Measurements from ENCODE around the gene TP53.

The TP53 gene

DNA sequence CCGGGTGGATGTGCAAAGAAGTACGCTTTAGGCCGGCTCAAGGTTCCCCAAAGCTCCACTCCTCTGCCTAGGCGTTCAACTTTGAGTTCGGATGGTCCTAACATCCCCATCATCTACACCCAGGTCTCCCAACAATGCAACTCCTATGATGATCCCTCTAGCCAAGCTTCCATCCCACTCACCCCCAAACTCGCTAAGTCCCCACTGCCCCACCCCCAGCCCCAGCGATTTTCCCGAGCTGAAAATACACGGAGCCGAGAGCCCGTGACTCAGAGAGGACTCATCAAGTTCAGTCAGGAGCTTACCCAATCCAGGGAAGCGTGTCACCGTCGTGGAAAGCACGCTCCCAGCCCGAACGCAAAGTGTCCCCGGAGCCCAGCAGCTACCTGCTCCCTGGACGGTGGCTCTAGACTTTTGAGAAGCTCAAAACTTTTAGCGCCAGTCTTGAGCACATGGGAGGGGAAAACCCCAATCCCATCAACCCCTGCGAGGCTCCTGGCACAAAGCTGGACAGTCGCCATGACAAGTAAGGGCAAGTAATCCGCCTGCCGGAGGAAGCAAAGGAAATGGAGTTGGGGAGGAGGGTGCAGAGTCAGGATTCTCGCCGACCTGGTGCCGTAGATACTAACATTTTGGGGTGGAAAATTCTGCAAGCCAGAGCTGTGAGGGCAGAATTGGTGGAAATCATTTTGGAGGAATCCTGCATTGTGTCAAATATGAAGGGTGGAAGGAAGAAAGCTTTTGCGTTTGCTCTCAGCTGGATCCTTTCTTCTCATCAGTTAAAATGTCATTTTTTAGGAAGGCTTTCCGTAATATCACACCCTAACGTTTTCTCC, at the start of gene TP53:
Gene TP53, minus strand, starts transcription at position 419 of the 836 bp plus-strand sequence. CDS start 10,896 bp downstream, outside the sequence.
- Mint-ChIP-seq H3K4me3 (peak within 1 kb of the TSS; percentile 96), H3K27ac (peak within 1 kb of the TSS; percentile 99), H3K4me1 (peaks cover 45% of the 10 kb centered on the region), H3K9me3 (no peaks in the 10 kb centered on the region), H3K36me3 (peaks cover 86% of the 10 kb centered on the region)
- peak; percentile 62 for ATAC-seq
- DNase-seq (ENCODE audit: low spot score in 2 of 2) = peak; percentile 72 to 94

GRCh38 chr17:7732981-7733539, 45.8 kb upstream of the TP53 start:
- no peak for DNase-seq (ENCODE audit: low spot score in 2 of 2)
- Mint-ChIP-seq H3K36me3 (no peaks in the 10 kb centered on the region), H3K4me1 (no peaks in the 10 kb centered on the region), H3K4me3 (no peak overlapping the region), H3K27ac (no peak overlapping the region), H3K9me3 (no peaks in the 10 kb centered on the region)
- no peak for ATAC-seq

GRCh38 chr17:7729816-7730215, 42.5 kb upstream of the TP53 start:
- H3K4me3 Mint-ChIP-seq = no peak overlapping the region
- DNase-seq (ENCODE audit: low spot score in 2 of 2) (no peak), ATAC-seq (no peak)
- no peak overlapping the region for H3K27ac Mint-ChIP-seq
- no peaks in the 10 kb centered on the region for H3K36me3 Mint-ChIP-seq
- no peaks in the 10 kb centered on the region for H3K9me3 Mint-ChIP-seq
- no peaks in the 10 kb centered on the region for H3K4me1 Mint-ChIP-seq

GRCh38 chr17:7727886-7728285, 40.6 kb upstream of the TP53 start:
- Mint-ChIP-seq H3K27ac (no peak overlapping the region), H3K9me3 (no peaks in the 10 kb centered on the region), H3K4me1 (no peaks in the 10 kb centered on the region), H3K4me3 (no peak overlapping the region), H3K36me3 (no peaks in the 10 kb centered on the region)
- DNase-seq (ENCODE audit: low spot score in 2 of 2) (no peak), ATAC-seq (no peak)

- no peak for DNase-seq (ENCODE audit: low spot score in 2 of 2)
- Mint-ChIP-seq H3K36me3 (peaks cover 8% of the 10 kb centered on the region), H3K4me3 (no peak overlapping the region), H3K4me1 (peaks cover 21% of the 10 kb centered on the region), H3K27ac (no peak overlapping the region), H3K9me3 (no peaks in the 10 kb centered on the region)
- no peak for ATAC-seq
Observed at GRCh38 chr17:7721612-7722011, 34.3 kb upstream of the TP53 start.

DNA sequence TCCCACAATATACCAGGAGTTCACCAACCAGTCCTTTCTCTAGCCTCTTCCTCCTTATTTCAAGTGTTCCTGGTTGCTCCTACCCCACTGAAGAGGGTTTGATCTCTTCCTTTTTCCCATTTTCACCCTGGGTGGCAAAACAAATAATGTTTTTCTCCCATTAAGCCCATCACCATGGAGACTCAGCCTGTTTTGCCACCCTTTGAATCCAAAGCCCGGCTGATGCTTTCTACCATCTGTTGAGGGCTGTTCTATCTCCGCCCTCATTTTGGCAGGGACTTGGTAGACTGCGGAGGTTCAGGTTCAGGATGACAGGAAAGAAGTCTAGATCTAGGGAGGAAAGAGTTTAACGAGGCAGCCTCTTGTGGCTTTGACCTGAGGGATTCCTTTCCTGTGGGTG, 32.8 kb upstream of the TP53 start:
- H3K4me1 Mint-ChIP-seq = peaks cover 25% of the 10 kb centered on the region
- no peak overlapping the region for H3K4me3 Mint-ChIP-seq
- ATAC-seq (no peak), DNase-seq (ENCODE audit: low spot score in 2 of 2) (no peak)
- H3K36me3 Mint-ChIP-seq = peaks cover 8% of the 10 kb centered on the region
- no peak overlapping the region for H3K27ac Mint-ChIP-seq
- no peaks in the 10 kb centered on the region for H3K9me3 Mint-ChIP-seq

DNA sequence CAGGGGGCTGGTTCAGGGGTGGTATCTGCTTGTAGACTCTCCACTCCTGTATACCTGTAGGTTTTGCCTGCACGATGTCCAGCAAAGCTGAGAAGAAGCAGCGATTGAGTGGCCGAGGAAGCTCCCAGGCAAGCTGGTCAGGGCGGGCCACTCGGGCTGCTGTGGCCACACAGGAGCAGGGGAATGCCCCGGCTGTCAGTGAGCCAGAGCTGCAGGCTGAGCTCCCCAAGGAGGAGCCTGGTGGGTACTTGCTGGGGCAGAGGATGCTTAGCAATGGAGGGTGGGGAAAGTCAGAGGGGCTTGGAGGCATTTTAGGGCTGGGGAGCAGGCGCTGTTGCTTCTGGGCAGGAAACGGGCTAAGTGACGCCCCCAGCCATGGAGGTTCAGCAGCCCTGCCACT, 32.4 kb upstream of the TP53 start:
- H3K36me3 Mint-ChIP-seq = peaks cover 8% of the 10 kb centered on the region
- H3K27ac Mint-ChIP-seq = no peak overlapping the region
- DNase-seq (ENCODE audit: low spot score in 2 of 2) (no peak), ATAC-seq (no peak)
- H3K4me1 Mint-ChIP-seq = peaks cover 25% of the 10 kb centered on the region
- H3K4me3 Mint-ChIP-seq = no peak overlapping the region
- H3K9me3 Mint-ChIP-seq = no peaks in the 10 kb centered on the region

DNA sequence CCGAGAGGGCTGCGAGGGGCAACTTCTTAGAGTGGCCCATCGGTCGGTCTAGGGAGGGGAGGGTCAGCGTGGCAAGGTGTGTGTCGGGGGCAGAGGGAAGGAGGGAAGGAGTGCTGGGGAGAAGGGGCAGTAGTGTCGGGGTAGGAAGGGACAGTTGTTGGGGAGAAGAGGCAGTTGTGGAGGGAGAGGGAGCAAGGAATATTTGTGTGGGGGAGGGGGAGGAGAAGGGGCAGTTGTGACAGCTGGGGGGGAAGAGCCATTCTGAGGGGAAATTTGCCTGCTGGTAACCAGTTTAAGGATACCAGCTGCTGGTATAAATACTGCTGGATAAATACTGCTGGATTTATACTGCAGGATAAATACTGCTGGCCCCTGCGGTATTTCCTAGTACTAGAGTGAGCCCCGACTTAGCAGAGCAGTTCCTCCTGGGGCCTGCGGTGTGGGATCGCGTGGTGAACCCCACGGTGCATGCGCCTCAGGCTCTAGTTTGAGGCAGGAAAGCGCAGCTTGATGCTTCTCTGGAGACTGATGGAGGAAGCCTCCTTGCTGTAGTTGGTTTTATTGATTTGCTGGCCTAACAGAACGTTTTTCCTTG, 30.6 kb upstream of the TP53 start:
- Mint-ChIP-seq H3K4me1 (peaks cover 25% of the 10 kb centered on the region), H3K9me3 (no peaks in the 10 kb centered on the region), H3K36me3 (peaks cover 8% of the 10 kb centered on the region), H3K4me3 (peak overlapping the region; percentile 78), H3K27ac (peak overlapping the region; percentile 26)
- DNase-seq (ENCODE audit: low spot score in 2 of 2) (no peak), ATAC-seq (peak; percentile 78)

DNA sequence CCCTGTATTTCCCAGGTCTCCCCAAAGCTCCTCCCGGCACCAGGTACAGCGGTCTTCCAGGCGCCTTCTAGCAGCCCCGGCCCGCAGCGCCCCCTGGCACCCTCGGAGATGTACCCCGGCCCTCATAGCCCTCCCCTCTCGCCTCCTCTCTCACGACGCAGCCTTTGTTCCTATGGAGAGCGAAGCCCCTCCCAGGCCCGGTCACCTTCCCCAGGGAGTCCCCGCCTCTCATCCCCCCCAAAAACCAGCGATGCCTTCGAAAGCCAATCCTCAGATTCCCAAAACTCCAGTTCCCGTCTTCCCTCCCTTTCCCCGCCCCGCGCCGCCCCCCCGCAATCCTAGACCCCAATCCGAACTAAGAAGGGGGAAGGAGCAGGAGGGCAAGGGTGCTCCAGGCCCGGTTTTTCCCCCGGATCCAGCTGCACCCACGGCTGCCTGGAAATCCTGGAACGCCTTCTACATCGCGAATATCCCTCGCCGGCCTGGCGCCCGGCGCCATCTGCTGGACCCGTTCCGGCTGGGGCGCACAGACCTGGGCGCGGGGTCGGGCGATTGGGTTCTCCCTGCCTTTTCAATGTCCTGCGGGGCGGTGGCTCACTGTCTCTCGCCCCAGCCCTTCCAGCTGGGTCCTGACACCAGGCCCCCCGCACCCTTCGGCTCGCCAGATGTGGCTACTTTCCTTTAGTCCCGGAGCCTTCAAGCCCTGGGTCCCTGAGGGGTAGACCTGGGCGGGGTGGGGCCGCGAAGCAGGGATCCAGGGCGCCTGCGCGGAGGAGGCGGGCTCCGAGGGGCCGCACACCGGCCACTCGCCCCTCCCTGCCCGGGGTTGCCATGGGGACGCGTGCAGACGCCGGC, 29.8 kb upstream of the TP53 start, which contains the start of gene DNAH2:
Gene DNAH2, plus strand, starts transcription at position 844 of the 855 bp plus-strand sequence. CDS start 1,991 bp downstream, outside the sequence.
- peak; percentile 85 for ATAC-seq
- Mint-ChIP-seq H3K36me3 (peaks cover 8% of the 10 kb centered on the region), H3K4me1 (peaks cover 25% of the 10 kb centered on the region), H3K9me3 (no peaks in the 10 kb centered on the region), H3K27ac (peak within 1 kb of the TSS; percentile 26), H3K4me3 (peak within 1 kb of the TSS; percentile 78)
- DNase-seq (ENCODE audit: low spot score in 2 of 2) = peak; percentile 49 to 78

DNA sequence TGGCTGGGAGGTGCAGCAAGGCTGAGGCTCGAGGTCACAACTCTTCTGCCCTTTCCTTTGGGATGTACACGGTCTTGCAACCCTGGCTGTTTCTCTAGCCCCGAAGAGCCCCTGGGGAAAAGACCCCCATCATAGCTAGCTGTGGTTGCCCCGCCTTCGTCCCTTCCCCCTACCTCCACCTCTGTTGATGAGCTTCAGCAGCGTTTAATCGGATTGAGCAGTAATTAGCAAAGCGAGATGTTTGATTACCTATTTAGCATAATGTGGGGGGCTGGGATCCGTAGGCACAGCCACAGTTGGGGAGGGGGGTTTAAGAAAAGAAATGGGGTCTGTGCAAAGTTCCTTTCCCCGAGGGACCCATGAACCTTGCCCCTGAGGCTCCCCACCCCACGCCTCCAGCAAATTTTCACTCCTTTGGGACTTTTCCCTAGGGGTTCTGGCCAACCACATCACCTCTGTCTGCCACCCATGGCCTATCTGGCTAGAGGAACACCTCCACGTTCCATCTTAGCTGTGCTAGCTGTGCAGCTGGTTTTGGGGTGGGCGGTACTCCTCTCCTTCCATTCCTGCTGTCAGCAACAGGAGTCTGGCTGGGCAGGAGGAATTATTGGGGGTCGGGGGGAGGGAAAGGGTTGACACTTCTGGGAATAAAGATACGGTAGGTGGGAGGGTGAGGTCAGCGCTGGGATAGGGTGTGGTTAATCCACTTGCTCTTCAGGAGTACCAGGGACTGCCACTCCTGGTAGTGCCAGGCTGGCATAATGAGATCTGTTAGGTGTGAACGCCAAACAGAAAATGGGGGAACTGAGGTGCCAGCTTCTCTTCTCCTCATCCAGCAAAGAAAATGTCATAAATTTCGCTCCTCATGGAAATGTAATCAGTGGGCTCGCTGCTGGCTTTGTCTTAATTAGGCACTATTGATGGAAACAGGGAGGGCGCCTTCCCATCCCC, 28.9 kb upstream of the TP53 start:
- H3K27ac Mint-ChIP-seq = no peak overlapping the region
- ATAC-seq = no peak
- peak overlapping the region; percentile 78 for H3K4me3 Mint-ChIP-seq
- H3K4me1 Mint-ChIP-seq = peaks cover 25% of the 10 kb centered on the region
- H3K36me3 Mint-ChIP-seq = peaks cover 8% of the 10 kb centered on the region
- DNase-seq (ENCODE audit: low spot score in 2 of 2) = no peak
- H3K9me3 Mint-ChIP-seq = no peaks in the 10 kb centered on the region

DNA sequence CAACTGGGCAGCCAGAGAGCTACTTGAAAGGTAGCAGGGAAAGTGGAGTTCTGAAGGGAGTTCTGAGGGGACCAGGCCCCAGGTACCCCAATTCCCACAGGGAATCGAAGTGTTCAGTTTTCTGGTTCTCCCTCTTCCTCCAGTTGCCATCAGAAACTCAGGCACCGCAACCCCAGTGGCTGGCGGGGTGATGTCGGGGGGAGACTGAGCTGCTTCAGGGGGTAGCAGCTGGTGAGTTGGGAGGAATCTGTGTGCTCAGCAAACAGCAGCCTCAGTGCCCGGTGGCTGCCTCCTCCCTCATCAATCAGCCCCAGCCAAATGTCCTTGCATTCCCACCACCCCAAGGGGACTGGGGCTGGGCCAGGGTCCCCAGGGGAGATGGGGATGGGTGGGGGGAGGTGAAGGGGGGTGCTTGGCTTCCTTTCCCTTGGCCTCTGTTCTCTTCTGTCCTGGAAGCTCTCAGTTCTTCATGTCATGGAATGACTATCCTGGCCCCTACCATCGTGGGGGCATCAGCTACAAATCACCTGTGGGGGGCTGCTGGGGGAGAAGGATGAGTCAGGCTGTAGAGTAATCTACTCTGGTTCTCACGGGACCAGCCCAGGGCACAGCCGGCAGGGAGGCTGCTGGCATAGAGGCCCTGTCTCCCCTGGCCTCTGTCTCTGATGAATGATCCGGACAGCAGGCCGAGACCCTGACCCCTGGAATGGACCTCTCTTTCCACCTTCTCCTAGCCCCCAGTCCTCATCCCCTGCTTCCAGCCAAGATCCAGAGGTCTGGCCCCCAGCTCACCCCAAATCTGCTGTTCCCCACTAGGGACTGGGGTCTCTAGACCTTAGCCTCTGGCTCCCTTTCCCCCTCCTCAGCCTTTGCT, 27.7 kb upstream of the TP53 start:
- Mint-ChIP-seq H3K4me1 (peaks cover 35% of the 10 kb centered on the region), H3K4me3 (no peak overlapping the region), H3K36me3 (peaks cover 8% of the 10 kb centered on the region), H3K9me3 (no peaks in the 10 kb centered on the region), H3K27ac (no peak overlapping the region)
- ATAC-seq = no peak
- no peak for DNase-seq (ENCODE audit: low spot score in 2 of 2)

DNA sequence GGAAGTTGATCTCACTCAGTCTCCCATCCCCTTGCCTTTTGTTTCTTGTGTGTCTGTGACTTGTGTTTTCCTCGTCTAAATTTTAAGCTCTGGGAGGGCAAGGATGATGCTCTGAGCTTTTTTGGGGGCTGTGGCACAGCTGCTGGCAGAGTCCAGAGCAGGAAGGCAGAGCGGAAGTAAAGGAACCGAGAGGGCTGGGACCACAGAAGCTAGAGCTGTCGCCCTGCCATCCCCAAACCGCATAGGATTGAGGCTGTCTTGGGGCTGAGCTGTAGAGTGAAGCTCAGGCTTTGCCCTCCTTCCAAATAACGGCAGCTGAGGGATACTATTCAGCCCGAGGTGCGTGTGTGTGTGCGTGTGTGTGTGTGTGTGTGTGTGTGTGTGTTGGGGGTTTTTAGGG, 26.5 kb upstream of the TP53 start:
- ATAC-seq = no peak
- Mint-ChIP-seq H3K4me1 (peaks cover 37% of the 10 kb centered on the region), H3K9me3 (no peaks in the 10 kb centered on the region), H3K27ac (no peak overlapping the region), H3K36me3 (peaks cover 8% of the 10 kb centered on the region), H3K4me3 (no peak overlapping the region)
- no peak for DNase-seq (ENCODE audit: low spot score in 2 of 2)

GRCh38 chr17:7712111-7712771, 25.0 kb upstream of the TP53 start:
- peaks cover 22% of the 10 kb centered on the region for H3K4me1 Mint-ChIP-seq
- H3K4me3 Mint-ChIP-seq = no peak overlapping the region
- no peak overlapping the region for H3K27ac Mint-ChIP-seq
- H3K9me3 Mint-ChIP-seq = no peaks in the 10 kb centered on the region
- no peak for DNase-seq (ENCODE audit: low spot score in 2 of 2)
- no peaks in the 10 kb centered on the region for H3K36me3 Mint-ChIP-seq
- ATAC-seq = no peak
